Stimulated activated CD8-positive, alpha-beta memory T cell treated with anti-CD3 and anti-CD28 coated beads, Interleukin-7, amount 100 ng/mL, for 48 hours (primary cell): ENCODE data around the gene MFNG.
A peak's percentile ranks its signal among the peaks of the same experiment; 100 is the strongest.

ENCODE experiments used
- DNase-seq, 2 donors: peaks; one replicate each; pipeline ENCODE4 v3.0.0-alpha.2; 2020; ENCODE audit warnings: low read depth in 1 of 2; ENCODE audit errors: extremely low read depth in 1 of 2

MFNG gene

DNA sequence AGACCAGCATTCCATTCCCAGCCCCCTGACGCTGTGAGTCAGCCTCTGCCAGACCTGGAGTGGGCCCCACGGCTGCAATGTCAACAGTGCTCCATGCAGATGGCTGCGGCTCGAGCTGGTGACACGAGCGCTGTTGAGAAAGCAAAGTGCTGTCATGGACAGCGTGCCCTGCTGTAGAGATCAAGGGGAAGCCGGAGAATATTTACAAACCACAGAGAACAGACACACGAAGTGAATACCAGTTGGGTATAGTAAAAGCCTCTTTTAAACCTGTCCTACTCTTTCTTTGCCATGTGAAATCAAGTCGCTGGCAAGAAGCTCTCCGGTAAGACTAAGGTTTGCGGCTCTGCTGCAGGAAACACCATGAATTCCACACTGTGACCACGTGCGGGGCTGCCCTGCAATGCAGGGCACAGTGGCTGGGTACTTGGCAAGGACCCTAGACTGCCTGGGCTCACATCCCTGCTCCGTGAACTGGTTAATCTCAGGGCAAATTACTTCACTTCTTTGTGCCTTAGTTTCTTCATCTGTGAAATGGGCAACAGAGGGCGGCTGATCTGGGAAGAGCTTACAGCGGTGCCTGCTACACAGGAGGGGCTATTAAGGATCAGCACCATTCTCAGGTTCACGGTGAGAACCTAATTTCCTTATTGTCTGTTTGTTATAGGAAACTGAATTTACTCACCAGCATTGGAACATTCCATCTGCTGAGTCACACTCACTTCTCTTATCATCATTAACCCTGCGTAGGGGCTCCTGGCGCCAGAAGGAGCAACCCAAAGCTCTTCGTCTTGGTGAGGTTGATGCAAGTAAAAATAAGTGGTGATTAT, 31.1 kb downstream of the MFNG start:
- no peak for DNase-seq

- DNase-seq = no peak
Measured at GRCh38 chr22:37453696-37454095, 32.5 kb downstream of the MFNG start.

DNA sequence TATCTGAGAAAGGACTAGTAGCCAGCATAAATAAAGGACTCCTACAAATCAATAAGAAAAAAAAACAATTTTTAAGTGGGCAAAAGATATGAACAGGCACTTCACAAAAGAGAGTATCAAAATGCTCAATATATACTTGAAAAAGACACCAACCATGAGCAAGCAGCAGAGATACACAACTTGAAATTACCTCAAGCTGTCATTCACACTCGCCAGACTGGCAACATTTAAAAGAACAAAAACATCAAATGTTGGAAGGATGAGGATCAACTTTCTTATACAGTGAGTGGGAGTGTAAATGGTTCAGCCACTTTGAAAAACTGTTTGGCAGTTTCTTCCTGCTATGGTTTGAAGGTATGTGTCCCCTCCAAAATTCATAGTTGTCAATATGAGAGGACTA, 35.0 kb downstream of the MFNG start:
- DNase-seq = no peak

DNA sequence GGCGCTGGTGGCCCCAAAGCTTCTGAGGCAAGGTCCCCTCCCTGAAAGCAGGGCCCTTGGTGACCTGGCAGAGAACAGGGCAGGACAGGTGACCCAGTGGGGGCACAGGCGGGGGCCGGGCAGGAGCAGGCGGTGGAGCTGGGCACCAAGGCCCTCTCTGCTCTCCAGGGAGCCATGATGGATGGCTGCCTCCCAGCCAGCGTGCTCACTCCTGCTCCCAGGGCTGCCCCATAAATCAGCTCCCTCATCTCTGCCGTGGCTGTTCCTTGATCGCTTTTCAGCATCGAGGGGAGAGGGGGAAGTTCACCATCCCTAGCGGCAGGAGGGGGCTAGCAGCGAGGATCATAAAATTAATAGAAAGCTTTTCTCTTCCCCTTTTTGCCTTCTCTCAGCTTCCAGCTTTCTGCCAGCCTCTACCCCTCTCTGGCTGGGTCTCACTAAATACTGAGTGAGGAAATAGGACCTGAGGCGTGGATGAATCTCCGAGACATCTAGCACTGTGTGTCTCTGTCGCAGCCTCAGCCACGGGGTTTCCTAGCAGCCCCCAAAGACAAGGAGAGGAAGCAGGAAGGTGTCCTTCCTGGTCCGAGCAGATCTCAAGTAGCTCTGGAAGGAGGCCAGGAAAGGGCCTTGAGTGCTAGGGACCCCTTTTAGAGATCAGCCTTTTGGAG, 36.7 kb downstream of the MFNG start:
- no peak for DNase-seq

- DNase-seq = no peak
Measured at GRCh38 chr22:37448516-37449127, 37.6 kb downstream of the MFNG start.

- no peak for DNase-seq
Measured at GRCh38 chr22:37445501-37445900, 40.7 kb downstream of the MFNG start.

DNA sequence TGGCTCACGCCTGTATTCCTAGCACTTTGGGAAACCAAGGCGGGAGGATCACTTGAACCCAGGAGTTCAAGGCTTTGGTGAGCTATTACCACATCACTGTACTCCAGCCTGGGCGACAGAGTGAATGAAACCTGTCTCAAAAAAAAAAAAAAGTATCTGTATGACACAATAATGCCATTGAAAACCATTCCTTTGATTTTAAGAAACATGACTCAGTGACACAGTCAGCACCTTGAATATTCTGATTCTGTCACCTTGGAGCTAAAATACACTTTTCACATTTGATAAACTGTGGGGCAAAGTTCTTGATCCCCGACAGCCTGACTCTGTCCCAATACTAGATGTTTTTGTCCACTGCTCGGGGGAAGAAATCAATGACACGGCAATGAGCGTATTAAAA, 42.2 kb downstream of the MFNG start:
- no peak for DNase-seq

GRCh38 chr22:37443086-37443485, 43.1 kb downstream of the MFNG start:
- DNase-seq = no peak

DNA sequence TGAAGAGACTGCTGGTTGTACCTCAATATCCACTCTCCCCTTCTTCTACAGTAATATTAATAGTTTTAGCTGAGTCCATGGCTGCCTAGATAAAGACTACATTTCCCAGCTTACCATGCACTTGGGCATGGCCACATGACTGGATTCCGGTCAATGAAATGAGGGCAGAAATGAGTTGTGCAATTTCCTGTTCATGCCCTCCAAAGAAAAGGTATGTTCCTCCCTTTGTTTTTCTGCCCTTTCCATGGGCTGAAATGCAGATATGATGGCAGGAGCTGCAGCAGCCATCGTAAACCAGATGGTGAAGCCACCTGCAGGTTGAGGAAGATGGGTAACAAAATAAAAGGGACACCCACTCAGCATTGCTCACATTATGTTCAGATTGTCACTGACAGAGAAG, 43.6 kb downstream of the MFNG start:
- DNase-seq = no peak

DNA sequence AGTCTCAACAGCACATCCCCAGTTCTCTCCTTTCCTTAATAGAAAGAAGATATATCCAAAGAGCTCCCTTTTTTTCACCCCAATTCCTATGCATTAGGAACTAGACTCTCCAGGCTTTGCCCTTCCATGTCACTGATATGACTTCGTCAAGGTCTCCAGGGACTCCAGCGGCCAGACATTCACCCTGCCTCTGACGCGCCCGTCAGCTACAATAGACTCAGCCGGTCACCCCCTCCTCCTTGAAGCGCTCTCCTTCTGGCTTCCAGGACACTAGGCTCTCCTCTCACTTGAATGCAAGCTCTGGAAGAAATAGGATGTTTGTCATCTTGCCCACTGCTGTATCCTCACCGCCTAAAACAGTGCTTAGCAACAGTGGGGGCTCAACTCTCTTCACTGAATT, 44.0 kb downstream of the MFNG start:
- no peak for DNase-seq

DNA sequence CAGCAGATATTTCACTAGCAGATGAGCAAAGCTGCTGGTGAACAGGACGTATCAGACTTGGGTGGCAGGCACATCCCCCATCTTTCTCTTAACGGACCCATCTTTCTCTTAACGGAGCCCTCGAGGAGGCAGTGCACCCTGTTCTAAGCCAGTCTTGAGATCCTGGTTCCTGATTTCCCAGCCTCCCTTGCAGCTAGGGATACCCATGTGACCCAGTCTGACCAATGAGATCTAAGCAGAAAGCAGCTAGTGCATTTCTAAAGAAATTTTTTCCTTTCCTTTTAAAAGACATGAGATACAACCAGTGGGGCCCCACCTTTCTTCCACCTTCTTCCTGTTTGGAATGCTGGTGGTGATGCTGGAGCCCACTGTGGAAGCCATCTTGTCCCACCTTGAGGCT, 45.3 kb downstream of the MFNG start:
- DNase-seq = no peak

DNA sequence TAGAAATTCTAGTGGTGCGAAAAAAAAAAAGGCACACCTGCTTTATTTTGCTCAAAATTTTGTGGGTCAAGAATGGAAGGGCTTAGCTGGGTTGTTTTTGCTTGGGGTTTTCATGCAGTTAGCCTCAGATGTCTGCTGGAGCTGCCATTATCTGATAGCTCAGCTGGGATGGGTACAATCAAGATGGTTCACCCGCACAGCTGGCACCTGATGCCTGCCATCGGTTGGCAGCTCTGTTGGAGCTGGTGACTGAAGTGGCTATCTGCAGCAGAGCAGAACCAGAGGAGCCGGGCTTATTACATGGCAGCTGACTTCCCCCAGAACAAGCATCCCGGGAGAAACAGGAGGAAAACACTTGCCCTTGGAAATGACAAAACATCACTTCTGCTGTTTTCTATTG, 46.8 kb downstream of the MFNG start:
- no peak for DNase-seq

DNA sequence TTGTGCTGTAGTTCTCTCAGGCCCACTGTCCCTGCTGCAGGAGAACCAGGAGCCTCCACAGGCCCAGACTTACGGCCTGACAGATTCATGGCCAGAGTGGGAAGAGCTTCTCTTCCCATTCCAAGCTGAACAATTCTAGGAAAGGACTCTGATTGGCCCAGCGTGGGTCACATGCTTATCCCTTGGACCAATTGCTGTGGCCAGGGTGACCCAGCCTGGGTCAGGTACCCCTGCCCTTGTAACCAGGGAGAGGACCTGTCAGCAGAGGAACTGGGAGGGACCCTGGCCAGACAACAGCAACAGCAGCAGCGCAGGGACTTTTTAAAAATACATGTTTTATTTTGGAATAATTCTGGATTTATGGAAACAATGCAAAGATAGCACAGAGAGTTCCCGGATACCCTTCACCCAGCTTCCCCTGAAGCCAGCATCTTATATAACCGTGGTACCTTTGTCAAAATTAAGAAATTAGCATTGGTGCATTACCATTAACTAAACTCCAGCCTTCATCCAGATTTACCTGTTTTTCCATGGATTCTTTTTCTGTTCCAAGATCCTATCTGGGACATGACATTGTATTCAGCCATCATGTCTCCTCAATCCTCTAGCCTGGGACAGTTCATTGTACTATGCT, 50.1 kb downstream of the MFNG start:
- DNase-seq = no peak

GRCh38 chr22:37433786-37434185, 52.4 kb downstream of the MFNG start:
- no peak for DNase-seq

GRCh38 chr22:37432708-37433054, 53.5 kb downstream of the MFNG start:
- DNase-seq = no peak

GRCh38 chr22:37431801-37432707, 54.1 kb downstream of the MFNG start:
- DNase-seq = peak; percentile 54 to 63

DNA sequence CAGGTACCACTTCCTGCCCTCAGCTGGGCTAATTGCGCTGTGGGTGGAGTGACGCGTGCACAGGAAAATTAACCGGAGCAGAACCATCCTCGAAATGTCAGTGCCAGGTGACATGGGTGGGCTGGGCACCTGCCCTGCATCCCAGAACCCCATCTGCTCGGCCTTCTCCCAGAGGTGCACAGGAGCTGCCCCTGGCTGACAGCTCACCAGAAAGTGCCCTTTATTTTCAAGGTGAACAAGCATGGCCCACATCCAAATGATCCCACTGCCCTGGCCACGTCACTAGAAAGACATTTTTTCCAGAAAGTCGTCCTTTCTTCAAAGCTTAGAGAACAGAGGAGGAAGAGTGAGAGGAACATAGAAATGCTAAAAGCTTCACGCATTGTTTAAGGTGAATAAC, 54.8 kb downstream of the MFNG start:
- no peak for DNase-seq

DNA sequence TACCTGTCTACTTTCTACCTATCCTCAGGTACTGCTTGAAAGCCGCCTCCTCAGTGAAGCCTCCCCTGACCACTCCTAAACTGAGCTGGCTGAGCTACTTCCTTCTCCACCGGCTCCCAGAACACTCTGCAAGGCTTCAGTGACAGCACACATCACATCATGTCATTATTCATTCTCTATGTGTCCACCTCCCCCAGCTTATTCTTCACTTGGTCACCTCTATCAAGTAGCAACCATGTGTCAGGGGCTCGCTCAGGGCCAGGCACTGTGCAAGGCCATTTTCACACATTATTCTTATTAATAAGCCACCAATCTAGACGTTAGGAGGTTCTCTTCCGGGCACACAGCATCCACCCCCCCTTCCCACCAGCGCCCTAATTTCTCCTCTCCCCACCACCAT, 55.2 kb downstream of the MFNG start:
- no peak for DNase-seq

GRCh38 chr22:37428649-37429586, 57.3 kb downstream of the MFNG start:
- peak in 1 of 2 donors; percentile 27 for DNase-seq
